ENCODE measurements around the gene SPRR1B. TPM values are rescaled to one million over a fixed set of nuclear protein-coding genes. Genes with fewer than 3 reads are reported as not detected.

The SPRR1B gene
- total RNA-seq, 1 experiment from 2014 or later: 0.66 TPM

DNA sequence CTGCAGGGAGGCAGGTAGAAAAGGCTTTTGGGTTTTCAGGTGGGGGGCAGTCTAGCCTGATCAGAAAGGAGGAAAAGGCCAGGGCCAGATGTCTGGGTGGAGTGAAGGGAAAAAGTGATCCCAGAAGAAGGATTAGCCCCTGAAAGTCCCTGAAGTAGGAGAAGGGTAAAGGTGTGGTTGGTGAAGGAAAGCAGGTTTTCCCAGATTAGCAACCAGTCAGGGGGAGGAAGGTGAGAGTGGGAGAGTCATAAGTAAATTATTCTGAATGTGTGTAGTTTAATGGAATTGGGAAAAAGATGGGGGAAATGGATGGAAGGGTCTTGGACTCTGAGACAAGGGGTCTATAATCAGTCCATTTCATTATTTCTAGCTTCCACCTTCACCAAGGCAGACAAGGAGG is 47.8 kb upstream of the SPRR1B start:
- no peak for ATAC-seq
- Histone ChIP-seq H3K27me3 (ENCODE audit: insufficient read depth, low read length) (peaks cover 50% of the 10 kb centered on the region), H3K4me1 (ENCODE audit: control insufficient read depth in 1 of 2, insufficient read depth in 2 of 2, low read length in 2 of 2) (no peaks in the 10 kb centered on the region), H3K9me3 (ENCODE audit: control insufficient read depth in 1 of 2, insufficient read depth in 1 of 2, low read depth in 1 of 2, low read length in 2 of 2) (no peaks in the 10 kb centered on the region), H3K27ac (ENCODE audit: low read depth, low read length) (no peak overlapping the region), H3K4me3 (replicated peaks in 1 of 2; ENCODE audit: low read depth in 1 of 2, low read length in 2 of 2) (no peak overlapping the region), H3K36me3 (ENCODE audit: control insufficient read depth in 1 of 2, insufficient read depth in 2 of 2, low read length in 2 of 2) (no peaks in the 10 kb centered on the region), H3K4me2 (ENCODE audit: low read length) (no peak overlapping the region), H3K79me2 (ENCODE audit: insufficient read depth, low read length) (no peaks in the 10 kb centered on the region), H4K20me1 (ENCODE audit: insufficient read depth) (no peaks in the 10 kb centered on the region), H3K9ac (ENCODE audit: low read length) (no peak overlapping the region), H2AFZ (ENCODE audit: low read depth, low read length, poor library complexity, severe bottlenecking) (no peak overlapping the region), H3K9me2 (ENCODE audit: insufficient read depth) (no peaks in the 10 kb centered on the region)
- intact Hi-C loops (cut with micrococcal nuclease): no loop called here
- no peak for TF ChIP-seq SRF (IDR thresholded peaks at IDR 0.05; ENCODE audit: low read depth)
- TF ChIP-seq EZH2phosphoT487 (IDR thresholded peaks at IDR 0.05; ENCODE audit: borderline replicate concordance): no peak
- TF ChIP-seq TCF7L2 (IDR thresholded peaks at IDR 0.05; ENCODE audit: borderline replicate concordance, extremely low read depth, insufficient read depth, insufficient read length): no peak
- no peak for TF ChIP-seq FOSL1 (IDR thresholded peaks at IDR 0.05; ENCODE audit: low read depth)
- no peak for TF ChIP-seq SP1 (IDR thresholded peaks at IDR 0.05; ENCODE audit: low read depth)
- TF ChIP-seq, protein P1, sequence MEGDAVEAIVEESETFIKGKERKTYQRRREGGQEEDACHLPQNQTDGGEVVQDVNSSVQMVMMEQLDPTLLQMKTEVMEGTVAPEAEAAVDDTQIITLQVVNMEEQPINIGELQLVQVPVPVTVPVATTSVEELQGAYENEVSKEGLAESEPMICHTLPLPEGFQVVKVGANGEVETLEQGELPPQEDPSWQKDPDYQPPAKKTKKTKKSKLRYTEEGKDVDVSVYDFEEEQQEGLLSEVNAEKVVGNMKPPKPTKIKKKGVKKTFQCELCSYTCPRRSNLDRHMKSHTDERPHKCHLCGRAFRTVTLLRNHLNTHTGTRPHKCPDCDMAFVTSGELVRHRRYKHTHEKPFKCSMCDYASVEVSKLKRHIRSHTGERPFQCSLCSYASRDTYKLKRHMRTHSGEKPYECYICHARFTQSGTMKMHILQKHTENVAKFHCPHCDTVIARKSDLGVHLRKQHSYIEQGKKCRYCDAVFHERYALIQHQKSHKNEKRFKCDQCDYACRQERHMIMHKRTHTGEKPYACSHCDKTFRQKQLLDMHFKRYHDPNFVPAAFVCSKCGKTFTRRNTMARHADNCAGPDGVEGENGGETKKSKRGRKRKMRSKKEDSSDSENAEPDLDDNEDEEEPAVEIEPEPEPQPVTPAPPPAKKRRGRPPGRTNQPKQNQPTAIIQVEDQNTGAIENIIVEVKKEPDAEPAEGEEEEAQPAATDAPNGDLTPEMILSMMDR (IDR thresholded peaks at IDR 0.05 in 2 of 3, conservative IDR thresholded peaks at IDR 0.05 in 1 of 3; ENCODE audit: borderline replicate concordance in 1 of 3, insufficient read depth in 1 of 3, low read depth in 2 of 3, low read length in 2 of 3): no peak
- TF ChIP-seq YY1 (IDR thresholded peaks at IDR 0.05; ENCODE audit: extremely low read depth, insufficient replicate concordance, low read depth, low read length): no peak
- no peak for TF ChIP-seq POLR2AphosphoS5 (IDR thresholded peaks at IDR 0.05; ENCODE audit: low read depth, low read length)
- no peak for TF ChIP-seq MAX (IDR thresholded peaks at IDR 0.05)
- TF ChIP-seq EZH2 (IDR thresholded peaks at IDR 0.05): no peak
- TF ChIP-seq EGR1 (IDR thresholded peaks at IDR 0.05; ENCODE audit: low read depth): no peak
- no peak for TF ChIP-seq JUND (IDR thresholded peaks at IDR 0.05)
- no peak for TF ChIP-seq ZNF274 (IDR thresholded peaks at IDR 0.05; ENCODE audit: low read depth, low read length)
- TF ChIP-seq CEBPB (IDR thresholded peaks at IDR 0.05; ENCODE audit: low read depth): no peak
- ChIA-PET CTCF (no interaction called here), POLR2A (no interaction called here), RAD21 (ENCODE audit: low non-redundant PET in 1 of 2, low total read pairs in 2 of 2, uncharacterized antibody in 2 of 2, unreplicated experiment in 2 of 2) (no interaction called here)
- BruUV-seq (replicated peaks): no TSS peak
- no peak for DNase-seq (ENCODE audit: low read depth, low spot score)

Data from HCT116 (cell line).